Measurements from ENCODE around the gene MAP3K20. TPM values are rescaled to one million over a fixed set of nuclear protein-coding genes. Genes with fewer than 3 reads are reported as not detected.

Gene MAP3K20
- total RNA-seq, 4 donors from 2014 or later, result 24.1 to 34.5 (median 25.6) TPM

DNA sequence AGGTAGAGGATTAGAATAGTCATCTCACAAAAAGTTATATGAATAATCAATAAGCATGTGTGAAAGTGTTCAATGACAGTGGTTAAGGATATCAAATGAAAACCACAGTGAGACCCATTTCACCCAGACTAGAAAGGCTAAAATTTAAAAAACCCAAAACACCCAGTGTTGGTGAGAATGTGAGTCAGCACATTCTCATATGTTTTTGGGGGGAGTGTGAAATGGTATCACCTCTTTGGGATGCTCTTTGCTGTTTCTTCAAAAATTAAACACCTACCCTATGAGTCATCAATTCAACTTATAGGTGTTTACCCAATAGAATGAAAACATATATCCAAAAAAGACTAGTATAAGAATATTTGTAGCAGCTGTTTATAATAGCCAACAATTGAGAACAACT lies 69.8 kb downstream of the MAP3K20 start:
- intact Hi-C loops (cut with DNase I), result no loop called here

DNA sequence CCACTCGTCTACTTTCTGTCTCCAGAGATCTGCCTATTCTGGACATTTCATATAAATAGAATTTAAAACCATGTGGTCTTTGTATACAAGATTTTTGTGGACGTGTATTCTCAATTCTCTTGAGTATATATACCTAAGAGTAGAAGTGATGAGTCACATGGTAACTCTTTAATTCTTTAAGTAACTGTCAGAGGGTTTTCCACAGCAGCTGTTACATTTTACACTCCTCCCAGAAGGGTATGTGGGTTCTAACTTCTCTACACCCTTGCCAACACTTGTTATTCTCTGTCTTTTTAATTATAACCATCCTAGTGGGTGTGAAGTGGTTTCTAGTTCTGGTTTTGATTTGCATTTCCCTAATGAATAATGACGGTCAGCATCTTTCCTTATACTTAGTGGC lies 70.9 kb downstream of the MAP3K20 start:
- Histone ChIP-seq H3K4me3 (replicated peaks in 1 of 3) (no peak overlapping the region), H3K4me1 (no peaks in the 10 kb centered on the region), H3K27me3 (no peaks in the 10 kb centered on the region), H3K27ac (no peak overlapping the region), H3K36me3 (no peaks in the 10 kb centered on the region), H3K9me3 (no peaks in the 10 kb centered on the region)
- TF ChIP-seq, protein P1, sequence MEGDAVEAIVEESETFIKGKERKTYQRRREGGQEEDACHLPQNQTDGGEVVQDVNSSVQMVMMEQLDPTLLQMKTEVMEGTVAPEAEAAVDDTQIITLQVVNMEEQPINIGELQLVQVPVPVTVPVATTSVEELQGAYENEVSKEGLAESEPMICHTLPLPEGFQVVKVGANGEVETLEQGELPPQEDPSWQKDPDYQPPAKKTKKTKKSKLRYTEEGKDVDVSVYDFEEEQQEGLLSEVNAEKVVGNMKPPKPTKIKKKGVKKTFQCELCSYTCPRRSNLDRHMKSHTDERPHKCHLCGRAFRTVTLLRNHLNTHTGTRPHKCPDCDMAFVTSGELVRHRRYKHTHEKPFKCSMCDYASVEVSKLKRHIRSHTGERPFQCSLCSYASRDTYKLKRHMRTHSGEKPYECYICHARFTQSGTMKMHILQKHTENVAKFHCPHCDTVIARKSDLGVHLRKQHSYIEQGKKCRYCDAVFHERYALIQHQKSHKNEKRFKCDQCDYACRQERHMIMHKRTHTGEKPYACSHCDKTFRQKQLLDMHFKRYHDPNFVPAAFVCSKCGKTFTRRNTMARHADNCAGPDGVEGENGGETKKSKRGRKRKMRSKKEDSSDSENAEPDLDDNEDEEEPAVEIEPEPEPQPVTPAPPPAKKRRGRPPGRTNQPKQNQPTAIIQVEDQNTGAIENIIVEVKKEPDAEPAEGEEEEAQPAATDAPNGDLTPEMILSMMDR (IDR thresholded peaks at IDR 0.05), result no peak
- TF ChIP-seq POLR2A (IDR thresholded peaks at IDR 0.05), result no peak
- no peak for DNase-seq
- intact Hi-C loops (cut with DNase I), result no loop called here
- WGBS, 2 donors, result 82 to 83% methylated on average over 3 of the region's 3 CpGs

More for the DNA sequence above, 69.8 kb downstream of the MAP3K20 start:
- no peak for TF ChIP-seq POLR2A (IDR thresholded peaks at IDR 0.05)
- DNase-seq, result no peak
- Histone ChIP-seq H3K36me3 (no peaks in the 10 kb centered on the region), H3K9me3 (no peaks in the 10 kb centered on the region), H3K4me1 (no peaks in the 10 kb centered on the region), H3K4me3 (replicated peaks in 1 of 3) (no peak overlapping the region), H3K27me3 (no peaks in the 10 kb centered on the region), H3K27ac (no peak overlapping the region)

DNA sequence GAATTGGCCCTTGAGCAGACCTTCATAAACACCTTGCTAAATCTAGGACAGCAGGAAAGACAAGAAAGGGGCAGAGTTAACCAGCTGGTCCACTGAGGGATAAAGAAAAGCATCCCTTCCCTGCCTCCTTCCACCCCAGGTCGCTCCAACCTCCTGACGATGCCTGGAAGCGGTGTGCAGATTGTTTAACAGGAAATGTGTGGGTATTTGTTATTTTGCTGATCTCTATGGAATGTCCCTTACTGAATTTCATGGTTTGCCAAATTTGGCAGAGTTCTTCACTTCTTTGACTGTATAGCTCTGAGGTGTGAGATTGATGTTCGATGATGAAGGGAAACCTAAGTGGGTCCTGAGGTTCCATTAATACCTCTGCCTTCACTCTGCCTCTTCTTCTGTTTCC lies 72.9 kb downstream of the MAP3K20 start:
- no peak overlapping the region for H3K4me3 ChIP-seq (replicated peaks in 1 of 3)
- no peaks in the 10 kb centered on the region for H3K36me3 ChIP-seq
- H3K4me1 ChIP-seq, result no peaks in the 10 kb centered on the region
- no peaks in the 10 kb centered on the region for H3K27me3 ChIP-seq
- TF ChIP-seq, protein P1 (IDR thresholded peaks at IDR 0.05), result no peak
- TF ChIP-seq POLR2A (IDR thresholded peaks at IDR 0.05), result no peak
- no peak for DNase-seq
- no peaks in the 10 kb centered on the region for H3K9me3 ChIP-seq
- intact Hi-C loops (cut with DNase I), result no loop called here
- H3K27ac ChIP-seq, result no peak overlapping the region
- WGBS, 2 donors, result 88% methylated on average over 4 of the region's 4 CpGs

DNA sequence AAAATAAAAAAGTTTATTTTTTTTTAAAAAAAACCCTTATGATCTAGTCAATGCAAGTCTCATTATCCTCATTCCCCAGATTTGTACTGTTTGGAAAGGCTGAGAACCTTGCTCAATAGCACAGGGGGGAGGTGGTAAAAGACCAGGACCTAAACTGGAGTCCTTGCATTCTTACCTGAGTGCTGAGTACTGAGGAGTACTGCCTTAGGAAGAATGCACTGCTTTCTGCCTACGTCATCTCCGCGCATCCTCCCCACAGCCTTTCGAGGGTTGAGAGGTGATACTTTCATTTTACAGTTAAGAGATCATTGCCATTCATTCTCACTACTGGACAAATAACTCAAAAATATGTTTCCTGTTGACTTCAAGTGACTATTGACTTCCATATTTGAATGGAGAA lies 73.8 kb downstream of the MAP3K20 start:
- Histone ChIP-seq H3K27me3 (no peaks in the 10 kb centered on the region), H3K36me3 (no peaks in the 10 kb centered on the region), H3K4me1 (no peaks in the 10 kb centered on the region), H3K27ac (no peak overlapping the region), H3K9me3 (no peaks in the 10 kb centered on the region), H3K4me3 (replicated peaks in 1 of 3) (no peak overlapping the region)
- no peak for TF ChIP-seq POLR2A (IDR thresholded peaks at IDR 0.05)
- TF ChIP-seq, protein P1 (IDR thresholded peaks at IDR 0.05), result no peak
- WGBS, 2 donors, result 85 to 98% methylated on average over 4 of the region's 4 CpGs
- no peak for DNase-seq
- intact Hi-C loops (cut with DNase I), result no loop called here

DNA sequence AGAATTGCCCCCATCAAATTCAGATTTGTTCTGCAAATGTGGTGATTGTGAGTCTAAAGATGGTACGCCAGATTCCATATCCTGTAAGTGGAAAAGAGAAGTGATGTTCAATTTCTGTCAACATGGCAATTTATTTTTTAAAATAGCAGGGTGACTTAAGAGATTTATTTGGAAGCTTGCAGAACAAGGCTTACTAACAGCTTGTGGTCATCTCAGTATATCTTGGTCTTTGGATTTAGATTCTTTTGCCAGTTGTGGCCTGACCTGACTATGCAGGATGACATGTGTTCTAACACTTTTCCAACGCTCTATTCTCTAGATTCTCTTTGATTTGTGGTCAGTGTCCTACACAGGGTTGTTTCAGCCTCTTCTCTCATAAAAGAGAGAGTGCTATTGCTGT lies 74.4 kb downstream of the MAP3K20 start:
- no peak for DNase-seq
- Histone ChIP-seq H3K36me3 (no peaks in the 10 kb centered on the region), H3K4me3 (replicated peaks in 1 of 3) (no peak overlapping the region), H3K27ac (no peak overlapping the region), H3K9me3 (no peaks in the 10 kb centered on the region), H3K27me3 (no peaks in the 10 kb centered on the region), H3K4me1 (no peaks in the 10 kb centered on the region)
- intact Hi-C loops (cut with DNase I), result no loop called here
- TF ChIP-seq, protein P1 (IDR thresholded peaks at IDR 0.05), result no peak
- TF ChIP-seq POLR2A (IDR thresholded peaks at IDR 0.05), result no peak
- WGBS, 2 donors, result 86 to 90% methylated on average over 2 of the region's 2 CpGs

DNA sequence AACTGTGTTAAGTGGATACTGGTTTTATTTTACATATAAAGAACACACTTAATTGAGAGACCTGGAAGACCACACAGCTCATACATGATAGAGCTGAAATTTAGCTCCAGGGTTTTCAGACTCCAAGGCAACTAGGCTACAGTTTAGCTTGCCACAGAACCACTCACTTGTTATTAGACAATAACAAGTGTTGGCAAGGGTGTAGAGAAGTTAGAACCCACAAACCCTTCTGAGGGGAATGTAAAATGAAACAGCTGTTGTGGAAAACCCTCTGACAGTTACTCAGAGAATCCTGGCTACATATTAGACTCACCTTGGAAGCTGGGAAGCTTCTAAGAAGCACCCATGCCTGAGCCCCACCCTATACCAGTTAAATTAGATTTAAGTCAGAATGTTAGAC lies 75.3 kb downstream of the MAP3K20 start:
- intact Hi-C loops (cut with DNase I), result no loop called here
- no peaks in the 10 kb centered on the region for H3K36me3 ChIP-seq
- DNase-seq, result no peak
- H3K27me3 ChIP-seq, result no peaks in the 10 kb centered on the region
- H3K27ac ChIP-seq, result no peak overlapping the region
- no peaks in the 10 kb centered on the region for H3K9me3 ChIP-seq
- no peak overlapping the region for H3K4me3 ChIP-seq (replicated peaks in 1 of 3)
- no peaks in the 10 kb centered on the region for H3K4me1 ChIP-seq
- TF ChIP-seq, protein P1 (IDR thresholded peaks at IDR 0.05), result no peak
- no peak for TF ChIP-seq POLR2A (IDR thresholded peaks at IDR 0.05)

Measured in thyroid gland (tissue), 4 donors.